GM18526 (cell line): ENCODE results near the gene MXRA8.

Experiments
- POLR2A ChIP-seq: IDR thresholded peaks from 3 replicates; pipeline ENCODE4 v1.6.1; 2011; ENCODE audit not compliant: insufficient read length; ENCODE audit errors: extremely low read depth

Gene MXRA8

GRCh38 chr1:1318131-1318652 lies 40.2 kb downstream of the MXRA8 start:
- no peak for TF ChIP-seq POLR2A

- no peak for TF ChIP-seq POLR2A
Observed at GRCh38 chr1:1317420-1317819, 40.9 kb downstream of the MXRA8 start.

- no peak for TF ChIP-seq POLR2A
Observed at GRCh38 chr1:1315435-1315954, 42.9 kb downstream of the MXRA8 start.

- no peak for TF ChIP-seq POLR2A
Observed at GRCh38 chr1:1314678-1315335, 43.5 kb downstream of the MXRA8 start.

- TF ChIP-seq POLR2A = no peak
Observed at GRCh38 chr1:1314237-1314586, 44.1 kb downstream of the MXRA8 start.

- TF ChIP-seq POLR2A = no peak
Observed at GRCh38 chr1:1313500-1314236, 44.7 kb downstream of the MXRA8 start.

GRCh38 chr1:1312450-1313314 lies 45.7 kb downstream of the MXRA8 start:
- no peak for TF ChIP-seq POLR2A

GRCh38 chr1:1311107-1312104 lies 46.9 kb downstream of the MXRA8 start:
- no peak for TF ChIP-seq POLR2A

GRCh38 chr1:1310476-1311053 lies 47.8 kb downstream of the MXRA8 start:
- no peak for TF ChIP-seq POLR2A

GRCh38 chr1:1310109-1310385 lies 48.3 kb downstream of the MXRA8 start:
- TF ChIP-seq POLR2A = no peak

GRCh38 chr1:1309251-1310108 lies 48.9 kb downstream of the MXRA8 start:
- TF ChIP-seq POLR2A = no peak

GRCh38 chr1:1308756-1309250 lies 49.6 kb downstream of the MXRA8 start:
- TF ChIP-seq POLR2A = no peak
